DOHH2 (cell line): Measurements from ENCODE around the gene CCDC87.

Source experiments
- H3F3A ChIP-seq: fragments of 200-600 bp; sonication (generic), shearing (Covaris generic); 2 replicates; pipeline ENCODE4 v1.6.0; 2016; ENCODE audit warnings: antibody characterized with exemption, mild to moderate bottlenecking; ENCODE audit not compliant: control insufficient read depth, insufficient read depth
- H3K27ac ChIP-seq: fragments of 200-600 bp; sonication (generic); 2 replicates; pipeline ENCODE4 v1.5.1; 2014; ENCODE audit warnings: low read depth, mild to moderate bottlenecking, low read length, moderate library complexity
- H3K27me3 ChIP-seq: fragments of 200-600 bp; sonication (generic); 2 replicates; pipeline ENCODE4 v1.6.1; 2014; ENCODE audit warnings: mild to moderate bottlenecking, low read length, mixed read lengths; ENCODE audit not compliant: control insufficient read depth
- H3K36me3 ChIP-seq: fragments of 200-600 bp; sonication (generic); 2 replicates; pipeline ENCODE4 v1.6.1; 2014; ENCODE audit warnings: mild to moderate bottlenecking, low read length, moderate library complexity, mixed read lengths; ENCODE audit not compliant: control insufficient read depth
- H3K4me1 ChIP-seq: fragments of 200-600 bp; sonication (generic); 2 replicates; pipeline ENCODE4 v1.6.1; 2014; ENCODE audit warnings: mild to moderate bottlenecking, low read length, mixed read lengths; ENCODE audit not compliant: control insufficient read depth
- H3K4me2 ChIP-seq: fragments of 200-600 bp; sonication (generic); 2 replicates; pipeline ENCODE4 v1.6.0; 2014; ENCODE audit warnings: mild to moderate bottlenecking, low read length, moderate library complexity
- H3K4me3 ChIP-seq: fragments of 200-600 bp; sonication (generic); 2 replicates; pipeline ENCODE4 v1.5.1; 2014; ENCODE audit warnings: mild to moderate bottlenecking, low read length, mixed read lengths
- H3K79me2 ChIP-seq: fragments of 200-600 bp; sonication (generic); 2 replicates; pipeline ENCODE4 v1.6.1; 2014; ENCODE audit warnings: mild to moderate bottlenecking, low read length, mixed read lengths; ENCODE audit not compliant: control insufficient read depth
- H3K9me2 ChIP-seq: fragments of 200-600 bp; sonication (generic); replicated peaks from 2 replicates; pipeline ENCODE4 v1.6.1; 2014; ENCODE audit warnings: mild to moderate bottlenecking, low read length, mixed read lengths; ENCODE audit not compliant: control insufficient read depth
- H3K9me3 ChIP-seq: fragments of 200-600 bp; sonication (generic); 2 replicates; pipeline ENCODE4 v1.6.1; 2014; ENCODE audit warnings: antibody characterized with exemption, low read length, mixed read lengths; ENCODE audit not compliant: control insufficient read depth, insufficient read depth
- H4K20me1 ChIP-seq: fragments of 200-600 bp; sonication (generic); 2 replicates; pipeline ENCODE4 v1.6.0; 2014; ENCODE audit warnings: low read depth, mild to moderate bottlenecking, antibody characterized with exemption, low read length, moderate library complexity; ENCODE audit not compliant: control insufficient read depth, insufficient read depth
- CTCF ChIP-seq: fragments of 200-600 bp; sonication (generic); IDR thresholded peaks from one replicate; pipeline ENCODE4 v1.5.1; 2014; ENCODE audit warnings: antibody characterized with exemption, mild to moderate bottlenecking, low read depth, low read length; ENCODE audit not compliant: poor library complexity, severe bottlenecking
- EZH2phosphoT487 ChIP-seq: fragments of 200-600 bp; sonication (generic); IDR thresholded peaks from 2 replicates; pipeline ENCODE4 v1.6.1; 2017; ENCODE audit warnings: borderline replicate concordance, mild to moderate bottlenecking, antibody characterized with exemption, low read length, moderate library complexity, mixed read lengths

CCDC87 gene

GRCh38 chr11:66559866-66560676, 32.8 kb downstream of the CCDC87 start:
- H3K4me2 ChIP-seq: no peak overlapping the region
- H3K36me3 ChIP-seq: no peaks in the 10 kb centered on the region
- TF ChIP-seq CTCF (no peak), EZH2phosphoT487 (no peak)
- no peaks in the 10 kb centered on the region for H3F3A ChIP-seq
- no peaks in the 10 kb centered on the region for H3K79me2 ChIP-seq
- 0 out of 2 replicates have a peak, but pooled peaks cover 8% of the 10 kb centered on the region for H3K27me3 ChIP-seq
- no peak overlapping the region for H3K4me3 ChIP-seq
- no peak overlapping the region for H3K27ac ChIP-seq
- H3K4me1 ChIP-seq: no peaks in the 10 kb centered on the region
- no peaks in the 10 kb centered on the region for H3K9me3 ChIP-seq
- H3K9me2 ChIP-seq: no peaks in the 10 kb centered on the region
- no peaks in the 10 kb centered on the region for H4K20me1 ChIP-seq

- 0 out of 2 replicates have a peak, but pooled peaks cover 5% of the 10 kb centered on the region for H3K27me3 ChIP-seq
- no peaks in the 10 kb centered on the region for H3K79me2 ChIP-seq
- no peaks in the 10 kb centered on the region for H3K9me3 ChIP-seq
- no peaks in the 10 kb centered on the region for H3K9me2 ChIP-seq
- no peaks in the 10 kb centered on the region for H3F3A ChIP-seq
- H3K36me3 ChIP-seq: no peaks in the 10 kb centered on the region
- H3K27ac ChIP-seq: no peak overlapping the region
- no peak overlapping the region for H3K4me3 ChIP-seq
- no peak for TF ChIP-seq EZH2phosphoT487
- TF ChIP-seq CTCF: no peak
- H4K20me1 ChIP-seq: no peaks in the 10 kb centered on the region
- no peaks in the 10 kb centered on the region for H3K4me1 ChIP-seq
- H3K4me2 ChIP-seq: no peak overlapping the region
Observed at GRCh38 chr11:66559142-66559865, 33.6 kb downstream of the CCDC87 start.

GRCh38 chr11:66557733-66558326, 35.0 kb downstream of the CCDC87 start:
- no peaks in the 10 kb centered on the region for H3K79me2 ChIP-seq
- H3K9me3 ChIP-seq: no peaks in the 10 kb centered on the region
- no peaks in the 10 kb centered on the region for H4K20me1 ChIP-seq
- no peak overlapping the region for H3K4me2 ChIP-seq
- no peak overlapping the region for H3K4me3 ChIP-seq
- no peaks in the 10 kb centered on the region for H3K9me2 ChIP-seq
- H3F3A ChIP-seq: no peaks in the 10 kb centered on the region
- H3K27ac ChIP-seq: no peak overlapping the region
- no peaks in the 10 kb centered on the region for H3K36me3 ChIP-seq
- no peak for TF ChIP-seq EZH2phosphoT487
- TF ChIP-seq CTCF: no peak
- no peaks in the 10 kb centered on the region for H3K4me1 ChIP-seq
- 0 out of 2 replicates have a peak, but pooled peaks cover 3% of the 10 kb centered on the region for H3K27me3 ChIP-seq
